ENCODE data around the gene PIF1.

PIF1 gene

DNA sequence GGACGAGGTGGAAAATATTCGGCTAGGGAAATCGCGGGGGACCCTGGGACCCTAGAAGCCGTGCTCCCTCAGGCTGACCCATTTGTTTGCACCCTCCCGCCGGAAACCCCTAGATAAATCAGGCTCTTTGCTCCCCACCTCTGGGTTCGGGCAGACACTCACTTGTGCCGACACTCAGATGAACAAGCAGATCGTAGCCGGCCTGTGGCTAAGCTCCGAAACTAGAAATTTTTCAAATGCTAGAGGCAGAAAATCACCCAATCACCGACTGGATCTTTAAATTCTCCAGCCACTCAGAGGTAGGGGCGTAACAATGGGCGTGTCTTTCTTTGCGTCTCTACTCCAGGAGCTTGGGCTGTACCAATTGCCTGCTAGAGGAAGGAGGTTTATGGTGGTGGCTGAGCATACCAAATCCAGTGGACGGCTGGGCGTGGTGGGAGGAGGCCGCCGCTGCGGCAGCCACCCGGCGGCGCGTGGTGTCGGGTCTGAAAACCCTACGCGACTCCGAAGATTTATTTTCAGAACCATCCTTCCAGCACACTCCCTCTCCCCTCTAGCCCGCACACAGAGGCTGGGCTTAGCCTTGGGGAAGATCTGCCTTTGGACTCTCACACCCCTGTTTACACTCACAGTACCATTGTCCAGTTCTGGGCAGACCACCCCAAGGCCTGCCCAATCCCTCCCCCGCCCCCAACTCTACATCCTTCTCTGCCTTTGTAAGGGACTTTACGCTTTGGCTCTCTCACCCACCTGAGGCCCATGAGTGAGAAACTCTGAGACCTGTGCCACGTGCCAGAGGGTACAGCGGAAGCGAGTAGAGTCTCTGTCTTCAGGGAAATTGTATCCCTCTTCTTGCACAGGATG is at the start of gene PIF1:
PIF1 (minus strand) TSS at position 217 of the 864 bp plus-strand sequence. CDS start 1,312 bp downstream, outside the sequence.
- no peak; the same call in none of the 2 replicates for TF ChIP-seq CTCF (IDR thresholded peaks at IDR 0.05; ENCODE audit: low read depth, low read length)
- peak; percentile 93 for DNase-seq (ENCODE audit: extremely low read depth, low read depth)

DNA sequence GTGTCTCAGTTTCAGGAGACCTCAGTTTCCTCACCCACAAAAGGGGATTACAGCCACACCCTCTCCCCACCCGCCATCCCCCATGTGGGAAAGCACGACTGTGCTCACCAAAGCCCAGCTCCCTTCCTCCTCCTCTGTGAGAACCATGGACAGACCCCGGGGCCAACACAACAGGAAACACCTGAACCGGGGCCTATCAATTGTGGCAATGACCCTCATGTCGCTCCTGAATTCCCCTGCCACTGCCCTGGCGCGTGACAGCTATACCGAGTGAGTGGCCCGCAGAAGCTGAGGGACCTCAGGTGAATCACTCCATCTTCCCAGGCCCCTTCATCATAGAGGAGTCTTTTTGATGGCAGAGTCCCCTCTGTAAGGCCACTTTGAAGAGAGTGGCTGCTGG is 44.9 kb upstream of the PIF1 start:
- no peak for DNase-seq (ENCODE audit: extremely low read depth, low read depth)

GRCh38 chr15:64869501-64869900 is 44.1 kb upstream of the PIF1 start:
- no peak for DNase-seq (ENCODE audit: extremely low read depth, low read depth)
- no peak for TF ChIP-seq CTCF (IDR thresholded peaks at IDR 0.05; ENCODE audit: low read depth, low read length)

More for the DNA sequence above, 44.9 kb upstream of the PIF1 start:
- no peak for TF ChIP-seq CTCF (IDR thresholded peaks at IDR 0.05; ENCODE audit: low read depth, low read length)

GRCh38 chr15:64865998-64866520 is 40.6 kb upstream of the PIF1 start:
- DNase-seq (ENCODE audit: extremely low read depth, low read depth): peak; percentile 74
- no peak for TF ChIP-seq CTCF (IDR thresholded peaks at IDR 0.05; ENCODE audit: low read depth, low read length)

DNA sequence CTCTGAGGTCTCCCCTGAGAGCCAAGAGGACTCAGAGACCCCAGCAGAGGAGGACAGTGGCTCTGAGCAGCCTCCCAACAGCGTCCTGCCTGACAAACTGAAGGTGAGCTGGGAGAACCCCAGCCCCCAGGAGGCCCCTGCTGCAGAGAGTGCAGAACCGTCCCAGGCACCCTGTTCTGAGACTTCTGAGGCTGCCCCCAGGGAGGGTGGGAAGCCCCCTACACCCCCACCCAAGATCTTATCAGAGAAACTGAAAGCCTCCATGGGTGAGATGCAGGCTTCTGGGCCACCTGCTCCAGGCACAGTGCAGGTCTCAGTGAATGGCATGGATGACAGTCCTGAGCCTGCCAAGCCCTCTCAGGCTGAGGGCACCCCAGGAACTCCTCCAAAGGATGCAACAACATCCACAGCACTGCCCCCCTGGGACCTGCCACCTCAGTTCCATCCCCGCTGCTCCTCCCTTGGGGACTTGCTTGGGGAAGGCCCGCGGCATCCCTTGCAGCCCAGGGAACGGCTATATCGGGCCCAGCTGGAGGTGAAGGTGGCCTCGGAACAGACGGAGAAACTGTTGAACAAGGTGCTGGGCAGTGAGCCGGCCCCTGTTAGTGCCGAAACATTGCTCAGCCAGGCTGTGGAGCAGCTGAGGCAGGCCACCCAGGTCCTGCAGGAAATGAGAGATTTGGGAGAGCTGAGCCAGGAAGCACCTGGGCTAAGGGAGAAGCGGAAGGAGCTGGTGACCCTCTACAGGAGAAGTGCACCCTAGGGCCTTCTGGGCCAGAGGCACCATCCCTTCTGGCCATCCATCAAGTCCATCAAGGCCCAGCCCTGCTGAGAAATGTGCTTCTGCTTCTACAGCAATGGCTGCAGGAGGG is 39.9 kb upstream of the PIF1 start:
- TF ChIP-seq CTCF (IDR thresholded peaks at IDR 0.05; ENCODE audit: low read depth, low read length): no peak
- no peak for DNase-seq (ENCODE audit: extremely low read depth, low read depth)

DNA sequence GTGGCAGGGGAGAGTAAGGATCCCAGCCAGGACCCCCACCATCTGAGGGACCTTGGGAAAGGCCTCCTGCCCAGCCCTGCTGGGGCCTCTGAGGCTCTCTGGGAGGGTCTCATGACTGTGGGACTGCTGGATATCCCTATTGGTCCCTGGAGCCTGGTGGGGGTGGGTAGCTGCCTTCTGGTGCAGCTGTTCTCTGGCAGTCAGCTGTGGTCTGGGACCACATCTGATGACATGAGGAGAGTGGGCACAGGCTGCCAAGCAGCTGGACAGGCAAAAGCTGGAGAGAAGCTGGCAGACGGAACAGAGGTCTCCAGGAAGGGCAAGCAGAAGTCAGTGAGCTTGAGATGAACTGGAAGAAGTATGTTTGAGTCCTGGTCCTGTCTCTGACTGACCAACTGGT is 38.6 kb upstream of the PIF1 start:
- no peak for TF ChIP-seq CTCF (IDR thresholded peaks at IDR 0.05; ENCODE audit: low read depth, low read length)
- no peak for DNase-seq (ENCODE audit: extremely low read depth, low read depth)

Data from AG09319 (cell line).